Stimulated activated CD8-positive, alpha-beta memory T cell treated with anti-CD3 and anti-CD28 coated beads, Interleukin-2, amount 100 ng/mL, for 1 hour (primary cell): Measurements from ENCODE around the gene MEIKIN.

ENCODE experiments used
- DNase-seq, 2 donors: peaks; one replicate each; pipeline ENCODE4 v3.0.0-alpha.2; 2020; ENCODE audit warnings: low read depth in 2 of 2

The MEIKIN gene

DNA sequence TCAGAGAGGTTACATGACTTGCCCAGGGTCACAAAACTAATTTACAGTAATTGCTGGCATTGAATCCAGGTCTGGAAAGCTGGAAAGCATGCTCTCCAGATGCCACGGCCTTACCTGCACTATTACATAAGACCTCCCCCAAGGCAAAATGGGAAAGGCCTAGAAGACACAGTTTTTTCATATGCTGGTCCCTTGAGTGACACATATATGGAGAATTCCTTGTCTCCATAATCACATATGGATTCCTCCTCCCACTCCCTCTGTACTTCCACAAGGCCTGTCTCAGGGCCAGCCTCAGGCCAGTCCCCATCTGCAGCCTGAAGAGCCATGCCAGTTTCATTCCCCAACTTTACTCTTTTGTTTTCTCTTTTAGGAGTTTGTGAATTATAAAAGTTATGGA, 28.6 kb upstream of the MEIKIN start:
- DNase-seq: no peak

DNA sequence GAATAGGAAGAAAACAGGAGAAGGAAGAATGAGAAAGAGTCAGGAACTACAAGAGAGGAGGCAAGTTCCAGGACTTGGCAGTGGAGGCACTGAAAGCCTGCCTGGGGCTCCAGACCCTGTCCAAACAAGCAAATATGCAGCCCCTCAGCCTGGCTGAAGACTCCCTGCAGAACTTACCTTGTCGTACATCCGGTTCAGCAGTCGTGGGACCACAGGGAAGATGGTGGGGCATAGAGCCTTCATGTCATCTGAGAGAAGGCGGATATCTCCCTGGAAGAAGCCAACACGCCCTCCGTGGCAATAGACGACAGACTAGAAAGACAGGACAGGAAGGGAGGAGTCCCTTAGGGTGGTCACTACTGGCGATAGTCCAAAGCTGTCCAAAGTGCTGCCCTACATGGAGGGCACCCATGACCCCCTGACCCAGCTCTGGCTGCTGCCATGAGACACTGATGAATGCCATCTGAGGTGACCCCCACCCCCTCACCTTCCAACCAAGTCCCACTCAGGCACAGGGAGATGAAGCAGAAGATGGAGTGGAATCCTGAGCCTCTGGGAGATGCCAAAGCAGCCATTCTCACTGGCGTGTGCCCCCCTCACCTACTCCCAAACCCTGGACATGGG, 27.7 kb upstream of the MEIKIN start:
- no peak for DNase-seq

DNA sequence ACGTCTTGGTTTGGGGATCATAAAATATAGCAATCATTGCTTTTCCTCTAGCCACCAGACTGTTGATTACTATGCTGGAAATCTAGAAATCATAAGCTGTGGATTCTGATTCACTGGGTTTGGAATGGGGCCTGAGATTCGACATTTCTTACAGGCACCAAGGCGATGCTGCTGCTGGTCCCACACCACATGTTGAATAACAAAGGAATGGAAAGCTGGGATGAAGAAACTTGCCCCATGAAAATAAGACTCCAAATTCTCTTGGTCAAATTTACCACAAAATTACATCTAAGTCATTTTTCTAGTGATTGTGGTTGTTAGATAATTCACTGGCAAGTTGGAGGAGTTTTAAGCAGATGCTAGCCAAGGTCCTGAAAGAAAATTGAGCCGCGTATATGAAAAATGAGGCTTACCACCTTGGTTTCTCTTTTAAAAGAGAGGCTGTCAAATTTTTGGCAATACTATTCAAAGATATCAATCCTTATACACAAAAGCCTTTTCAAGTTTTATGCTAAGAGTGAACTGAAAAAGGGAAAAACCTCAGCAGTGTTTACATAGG, 23.0 kb upstream of the MEIKIN start:
- no peak for DNase-seq

DNA sequence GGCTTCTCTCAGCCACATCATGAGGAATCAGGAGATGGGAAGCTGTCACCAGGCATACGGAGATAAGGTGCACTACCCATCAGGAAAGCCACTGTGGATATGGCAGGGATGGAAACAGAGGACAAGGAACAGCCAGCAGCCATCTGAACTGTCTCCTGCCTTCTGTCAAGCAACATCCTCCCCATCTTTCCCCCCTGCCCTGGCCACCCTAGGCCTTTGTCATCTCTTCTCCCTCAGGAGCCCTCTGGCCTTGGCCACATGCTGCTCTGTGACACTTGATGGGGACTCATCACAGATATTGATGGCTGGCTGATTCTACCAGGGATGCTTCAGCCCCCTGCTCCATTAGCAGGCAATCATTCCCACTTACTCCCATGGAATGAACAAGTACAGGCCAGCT, 21.1 kb upstream of the MEIKIN start:
- DNase-seq: no peak

DNA sequence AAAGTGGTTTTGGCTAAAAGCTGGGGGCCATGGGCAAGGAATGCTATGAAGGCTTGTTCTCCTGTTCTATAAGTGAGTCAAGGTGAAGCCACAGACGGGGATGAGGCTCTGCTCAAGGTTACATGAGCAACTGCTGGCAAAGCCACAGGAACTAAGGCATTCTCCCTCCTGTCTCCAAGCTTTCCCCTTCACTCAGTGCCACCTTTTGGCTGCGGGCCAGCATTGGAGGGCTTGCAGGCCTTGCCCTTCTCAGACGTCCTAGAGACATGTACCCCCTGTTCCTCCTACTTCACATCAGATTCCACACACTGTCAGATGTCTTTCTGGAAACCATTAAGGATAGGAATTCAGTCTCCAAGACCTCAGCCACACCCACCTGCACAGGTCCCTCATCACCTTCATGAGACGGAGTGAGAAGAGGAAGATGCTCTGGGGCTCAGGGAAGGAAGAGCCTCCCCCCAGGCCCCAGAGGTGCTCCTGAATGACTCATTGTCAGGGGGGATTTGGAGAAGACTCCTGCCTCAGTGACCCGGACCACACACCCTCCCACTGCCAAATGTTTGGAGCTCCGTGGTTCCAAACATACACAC, 20.5 kb upstream of the MEIKIN start:
- no peak for DNase-seq

DNA sequence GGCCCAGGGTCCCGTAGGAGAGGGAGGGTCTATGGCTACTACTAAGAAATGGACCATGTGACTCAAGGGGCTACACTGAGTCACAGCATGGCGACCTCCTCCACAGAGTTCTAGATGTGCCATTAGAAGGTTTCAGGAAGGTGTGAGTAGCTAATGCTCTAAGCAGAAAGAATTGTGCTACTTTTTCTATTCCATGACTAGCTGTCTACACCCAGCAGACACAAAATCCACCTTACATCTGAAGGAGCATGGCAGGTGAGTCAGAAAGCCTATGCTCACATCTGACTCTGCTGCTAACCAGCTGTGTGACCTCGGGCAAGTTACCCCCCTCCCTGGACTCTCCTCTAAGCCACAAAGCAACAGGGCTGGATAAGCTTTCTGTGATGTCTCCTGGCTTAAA, 14.4 kb upstream of the MEIKIN start:
- no peak for DNase-seq

DNA sequence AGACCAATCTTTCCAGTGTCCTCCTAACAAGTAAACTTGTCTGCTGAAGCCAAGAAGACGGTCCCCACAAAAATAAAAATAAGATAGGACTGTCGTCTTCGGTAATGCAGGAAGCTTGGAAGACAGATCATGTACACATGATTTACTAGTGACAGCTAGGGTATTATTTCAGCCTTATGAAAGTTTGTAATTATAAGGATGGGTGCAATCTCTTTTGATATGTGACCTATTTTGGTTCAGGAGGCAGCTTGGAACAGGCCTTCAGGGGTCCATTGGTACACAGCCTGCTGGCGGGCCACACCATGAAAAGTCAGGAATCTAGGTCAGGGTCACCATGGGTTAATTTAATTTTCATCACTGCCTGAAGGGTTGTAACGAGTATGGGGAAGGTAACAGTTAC, 13.7 kb upstream of the MEIKIN start:
- no peak for DNase-seq

DNA sequence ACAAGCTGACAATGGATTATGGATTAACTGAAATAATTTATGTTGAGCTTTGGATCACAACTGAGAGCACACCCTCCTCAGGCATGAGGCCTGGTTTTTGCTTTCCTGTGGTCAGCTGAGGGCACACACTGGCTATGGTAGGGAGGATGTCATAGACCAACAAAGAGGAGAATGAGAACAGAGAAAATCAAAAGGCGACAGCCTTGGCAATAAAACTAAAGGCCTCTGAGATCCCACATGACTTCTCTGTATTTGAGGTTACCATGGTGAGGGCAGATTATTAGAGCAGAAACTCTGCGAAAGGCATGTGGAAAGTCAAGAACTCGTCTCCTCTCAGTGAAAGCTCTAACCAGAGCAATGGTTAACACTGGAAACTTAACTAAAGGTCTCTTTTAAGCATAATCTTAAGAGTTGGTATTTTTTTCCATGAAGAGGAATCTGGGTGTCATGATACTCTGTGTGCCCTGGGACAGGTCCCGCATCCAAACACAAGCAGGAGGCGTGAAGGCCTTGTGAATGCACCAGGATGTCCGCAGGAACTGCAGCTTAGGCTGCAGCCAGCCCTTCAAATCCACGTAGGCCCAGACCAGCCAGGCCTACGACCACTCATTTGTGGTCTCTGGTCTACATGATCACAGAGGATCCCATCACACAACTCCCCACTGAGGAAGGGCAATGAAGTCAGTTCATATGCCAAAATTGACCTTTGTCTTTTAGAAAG, 12.4 kb upstream of the MEIKIN start:
- no peak for DNase-seq

DNA sequence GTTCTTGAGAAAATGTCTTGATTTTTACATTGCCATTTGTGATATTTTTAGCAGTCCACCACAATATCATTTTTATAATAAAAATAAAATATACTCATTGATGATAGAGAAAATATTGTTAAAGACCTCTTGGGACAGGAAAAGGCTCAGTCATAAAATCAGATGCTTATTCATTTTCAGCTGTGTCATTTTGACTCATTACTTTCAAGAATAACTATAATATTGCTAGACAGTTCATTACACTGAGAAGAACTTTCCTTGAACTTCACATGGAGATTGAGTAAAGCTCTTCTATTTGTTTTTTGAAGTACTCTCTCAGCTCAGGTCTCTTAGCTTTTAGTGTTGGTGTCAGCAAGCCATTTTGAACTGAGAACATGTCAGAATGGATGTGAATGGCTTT, 8.5 kb upstream of the MEIKIN start:
- DNase-seq: no peak

DNA sequence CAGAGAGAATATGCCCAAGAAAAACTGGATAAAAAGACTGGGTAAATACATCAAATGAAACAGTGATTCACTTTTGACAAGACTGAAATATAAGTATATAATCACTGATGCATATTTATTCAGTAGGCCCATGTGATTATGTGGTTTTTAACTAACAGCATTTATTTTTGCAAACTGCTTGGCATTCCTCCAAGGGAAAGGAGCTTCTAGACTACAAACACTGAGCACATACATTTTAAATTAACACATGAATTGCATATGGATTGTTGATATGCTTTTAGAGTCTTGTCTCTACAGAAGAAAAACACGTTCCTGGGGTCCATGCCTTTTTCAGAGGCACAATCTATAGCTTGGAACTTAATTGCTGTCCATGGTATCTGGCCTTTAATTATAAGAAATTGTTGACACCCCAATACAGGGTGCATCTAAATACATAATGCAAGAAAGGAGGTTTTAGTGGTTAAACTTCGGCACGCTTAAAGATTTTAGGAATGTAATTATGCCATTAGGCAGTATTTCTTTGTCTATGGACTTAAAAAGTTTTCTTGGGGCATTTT, 6.9 kb upstream of the MEIKIN start:
- DNase-seq: no peak

DNA sequence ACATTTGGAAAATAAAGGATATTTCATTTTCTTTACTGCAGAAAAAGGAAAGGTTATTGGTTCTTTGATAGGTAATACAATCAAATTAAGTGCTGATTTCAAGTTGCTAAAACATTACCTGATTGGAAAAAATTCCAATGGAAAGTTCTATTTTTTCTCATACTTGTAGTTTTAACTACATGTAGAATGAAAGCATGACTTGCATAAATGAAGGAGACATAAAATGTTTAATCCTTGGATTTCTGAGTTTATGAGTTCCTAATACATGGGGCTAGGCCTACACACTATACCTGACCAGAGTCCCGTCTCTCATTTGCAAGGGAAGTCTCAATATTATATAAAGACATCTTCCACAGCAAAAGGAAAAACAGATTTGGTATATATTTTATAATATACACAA, 5.2 kb upstream of the MEIKIN start:
- no peak for DNase-seq

DNA sequence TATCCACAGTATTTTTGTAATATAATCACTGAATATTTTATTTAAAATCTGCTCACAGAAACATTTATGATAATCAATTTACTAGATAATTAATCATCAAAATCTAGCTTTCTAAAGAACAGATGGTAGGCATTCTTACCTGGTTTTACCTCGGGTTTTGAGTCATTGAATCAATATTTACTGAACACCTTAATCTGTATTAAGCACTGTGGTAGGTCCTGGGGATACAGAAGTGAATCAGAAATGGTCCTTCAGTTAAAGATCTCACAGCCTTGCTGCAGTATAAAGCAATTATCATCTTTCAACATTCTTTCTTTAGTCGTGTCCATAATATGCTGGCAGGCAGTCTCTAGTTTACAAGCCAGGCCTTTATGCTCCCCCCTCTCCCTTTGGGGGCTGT, 2.0 kb upstream of the MEIKIN start:
- no peak for DNase-seq

DNA sequence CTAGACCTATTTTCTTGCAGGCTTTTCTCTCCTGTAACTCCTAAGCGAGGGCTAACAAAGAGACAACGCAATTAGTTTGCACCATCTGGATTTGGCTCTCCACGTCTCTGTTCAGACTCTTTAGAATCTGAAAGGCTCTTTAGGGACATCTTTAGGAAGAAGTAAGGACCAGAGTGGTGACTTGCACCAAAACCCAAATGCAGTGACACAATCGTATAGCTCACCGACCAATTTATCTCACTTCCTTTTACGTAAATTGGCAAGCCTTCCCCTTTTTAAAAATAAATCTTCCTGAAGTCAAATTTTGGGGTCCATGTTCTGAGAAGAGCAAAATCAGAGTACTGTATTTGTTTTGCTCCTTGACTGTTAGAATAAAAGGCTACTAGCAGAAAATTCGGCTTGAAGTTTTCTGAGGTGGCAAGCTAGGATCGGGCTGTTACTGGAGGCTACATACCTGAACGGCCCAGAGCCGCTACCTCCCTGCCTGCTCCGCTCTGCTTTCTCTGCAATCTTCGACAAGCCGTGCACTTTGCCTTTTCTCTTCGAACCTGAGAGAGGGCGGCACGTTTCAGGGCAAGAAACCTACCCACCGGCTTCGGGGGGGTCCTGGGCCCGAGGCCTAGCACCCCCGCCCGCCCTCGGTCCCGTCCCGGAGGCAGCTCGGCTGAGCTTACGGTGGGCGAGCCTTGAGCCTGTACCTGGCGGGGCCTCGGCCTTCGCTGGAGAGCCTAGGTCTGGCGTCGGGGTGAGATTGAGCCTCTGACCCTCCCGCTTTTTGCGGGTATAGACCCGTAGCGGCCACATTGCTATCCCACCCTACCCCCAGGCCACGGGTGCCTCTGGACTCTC, 537 bp downstream of the MEIKIN start:
- no peak for DNase-seq

DNA sequence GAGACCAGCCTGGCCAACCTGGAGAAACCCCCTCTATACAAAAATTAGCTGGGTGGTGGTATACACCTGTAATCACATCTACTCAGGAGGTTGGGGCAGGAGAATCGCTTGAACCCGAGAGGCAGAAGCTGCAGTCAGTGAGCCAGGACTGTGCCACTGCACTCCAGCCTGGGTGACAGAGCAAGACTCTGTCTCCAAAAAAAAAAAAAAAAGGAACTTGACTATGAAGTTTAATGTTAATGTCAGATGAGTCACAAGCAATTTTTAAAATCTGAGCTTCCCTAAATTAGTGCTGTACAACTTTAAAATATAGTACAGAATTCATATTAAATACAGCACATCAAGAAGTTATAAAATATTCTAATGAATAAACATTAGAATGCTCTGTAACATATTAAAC, 1.5 kb downstream of the MEIKIN start:
- no peak for DNase-seq

DNA sequence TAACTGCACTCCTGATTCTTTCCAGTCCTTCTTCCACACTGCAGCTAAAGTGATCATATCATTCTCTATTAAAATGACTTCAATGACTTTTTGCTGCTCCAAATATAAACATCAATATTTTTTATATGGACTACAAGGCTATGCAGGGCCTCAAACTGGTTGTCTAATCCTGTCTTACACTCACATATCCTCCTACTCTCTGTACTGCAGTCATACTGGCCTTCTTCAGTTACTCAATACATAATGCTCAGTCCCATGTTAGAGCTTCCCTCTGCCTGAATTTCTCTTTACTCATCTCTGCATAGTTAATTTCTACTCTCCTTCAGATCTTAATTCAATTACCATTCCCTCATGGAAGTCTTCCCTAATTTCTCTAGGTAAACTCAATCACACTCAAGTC, 3.4 kb downstream of the MEIKIN start:
- no peak for DNase-seq

DNA sequence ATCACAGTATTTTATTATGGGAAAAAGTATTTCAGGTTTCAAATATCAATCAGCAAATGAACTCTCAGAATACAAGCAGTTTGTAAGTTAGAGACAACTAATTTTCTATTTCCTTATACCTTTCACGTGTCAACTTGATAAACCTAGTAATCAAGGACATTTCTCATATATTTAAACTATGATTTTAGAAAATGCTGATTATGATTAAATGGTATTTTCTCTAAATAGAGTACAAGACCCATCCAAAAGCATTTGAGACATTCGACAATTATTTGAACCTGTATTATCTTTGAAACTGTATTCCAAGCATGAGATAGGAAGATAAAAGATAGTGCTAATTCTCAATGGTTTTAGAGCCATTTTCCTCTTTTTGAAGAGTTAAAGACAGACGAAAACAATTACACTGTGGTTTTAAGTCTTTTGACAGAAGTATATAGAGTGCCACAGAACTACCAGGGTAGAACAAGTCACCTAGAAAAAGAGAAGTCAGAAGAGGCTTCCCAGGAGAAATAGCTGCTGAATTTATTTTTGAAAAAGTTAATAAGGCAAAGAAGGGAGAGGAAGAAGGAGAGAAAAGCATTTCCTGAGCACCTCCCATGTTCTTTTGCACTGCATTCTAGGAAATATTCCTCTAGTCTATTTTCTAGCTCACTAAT, 5.6 kb downstream of the MEIKIN start:
- no peak for DNase-seq

DNA sequence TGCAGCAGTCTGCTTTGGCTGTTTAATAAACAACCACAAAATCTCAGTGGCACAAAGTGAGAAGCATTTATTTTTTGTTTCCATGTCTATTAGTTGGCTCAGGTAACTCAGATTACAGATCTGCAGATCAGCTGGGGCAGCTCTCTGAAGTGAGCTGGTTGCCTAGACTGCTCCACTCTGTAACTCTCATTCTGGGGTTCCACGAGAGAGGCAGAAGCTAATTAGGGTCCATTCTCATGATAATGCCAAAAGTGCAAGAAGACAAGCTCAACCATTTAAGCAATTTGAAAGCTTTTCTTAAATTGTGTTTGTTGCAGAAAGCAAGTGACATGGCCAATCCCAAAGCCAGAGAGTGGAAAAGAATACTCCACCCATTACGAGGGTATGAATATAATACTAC, 13.2 kb downstream of the MEIKIN start:
- DNase-seq: no peak

DNA sequence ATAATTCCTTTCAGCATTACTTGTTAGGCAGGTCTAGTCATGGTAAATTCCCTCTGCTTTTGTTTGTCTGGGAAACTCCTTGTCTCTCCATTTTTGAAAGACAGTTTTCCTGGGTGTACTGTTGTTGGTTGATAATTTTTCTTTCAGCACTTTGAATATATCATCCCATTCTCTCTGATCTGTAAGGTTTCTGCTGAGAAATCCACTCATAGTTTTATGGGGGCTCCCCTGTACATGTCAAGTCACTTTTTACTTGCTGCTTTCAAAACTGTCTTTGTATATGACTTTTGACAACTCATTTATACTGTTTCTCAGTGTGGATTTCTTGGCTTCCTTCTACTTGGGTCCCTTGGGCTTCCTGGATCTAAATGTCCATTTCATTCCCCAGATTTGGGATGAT, 16.5 kb downstream of the MEIKIN start:
- DNase-seq: no peak

DNA sequence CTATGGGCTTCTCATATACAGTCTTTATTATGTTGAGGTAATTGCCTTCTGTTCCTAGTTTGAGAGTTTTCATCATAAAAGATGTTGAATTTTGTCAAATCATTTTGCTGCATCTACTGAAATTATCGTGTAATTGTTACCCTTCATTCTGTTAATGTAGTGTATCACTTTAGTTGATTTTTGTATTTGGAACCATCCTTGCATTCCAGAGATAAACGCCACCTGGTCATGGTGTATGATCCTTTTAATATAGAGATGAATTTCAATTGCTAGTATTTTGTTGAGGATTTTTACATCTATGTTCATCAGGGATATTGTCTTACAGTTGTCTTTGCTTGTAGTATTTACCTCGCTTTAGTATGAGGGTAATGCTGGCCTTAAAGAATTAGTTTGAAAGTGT, 19.3 kb downstream of the MEIKIN start:
- DNase-seq: no peak

DNA sequence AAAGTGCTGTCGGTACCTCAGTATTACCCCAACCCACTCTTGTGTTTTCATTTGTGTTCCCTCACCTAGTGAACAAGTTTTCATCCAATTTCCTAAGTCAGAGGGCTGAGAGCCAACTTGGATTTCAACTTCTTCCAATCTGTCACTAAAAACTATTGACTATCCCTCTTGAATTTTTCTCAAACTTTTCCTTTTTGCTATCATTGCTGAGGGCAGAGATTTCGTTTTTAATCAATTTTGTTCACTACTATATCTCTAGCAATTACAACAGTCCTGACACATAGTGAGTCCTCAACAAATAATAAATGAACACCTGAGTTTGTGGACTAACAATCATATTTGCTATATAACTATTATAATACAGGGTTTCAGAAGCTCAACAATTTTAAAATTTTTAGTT, 29.0 kb downstream of the MEIKIN start:
- no peak for DNase-seq

DNA sequence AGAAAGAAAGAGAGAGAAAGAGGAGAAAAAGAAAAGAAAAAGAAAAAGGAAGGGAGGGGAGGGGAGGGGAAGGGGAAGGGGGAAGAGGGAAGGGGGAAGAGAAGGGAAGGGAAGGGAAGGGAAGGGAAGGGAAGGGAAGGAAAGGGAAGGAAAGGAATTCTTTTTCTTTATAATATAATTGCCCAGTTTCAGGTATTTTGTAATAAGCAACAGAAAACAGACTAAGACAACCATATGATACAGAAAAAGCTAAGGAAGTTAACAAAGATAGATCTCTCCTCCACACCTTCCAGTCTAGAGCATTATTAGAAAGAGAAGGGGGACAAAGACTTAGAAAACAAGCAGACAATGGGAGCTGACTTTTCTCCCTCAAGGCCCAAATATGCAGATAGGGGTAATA, 31.0 kb downstream of the MEIKIN start:
- no peak for DNase-seq
